ENCODE results near the gene ABCA1. TPM values are rescaled to one million over a fixed set of nuclear protein-coding genes. Genes with fewer than 3 reads are reported as not detected.

The ABCA1 gene
- total and polyA plus RNA-seq, 3 donors from 2014 or later: 8.5 to 57.9 (median 42.0) TPM

- H3K27me3 ChIP-seq: no peaks in the 10 kb centered on the region
- H3K9me3 ChIP-seq: no peaks in the 10 kb centered on the region
- no peak overlapping the region for H3K4me3 ChIP-seq
- peaks cover 3% of the 10 kb centered on the region for H3K36me3 ChIP-seq (ENCODE audit: low read depth, missing control alignments)
- intact Hi-C loops (cut with DNase I; ENCODE audit: low total_unique reads): no loop called here
- H3K4me1 ChIP-seq: no peaks in the 10 kb centered on the region
- TF ChIP-seq, protein P1, sequence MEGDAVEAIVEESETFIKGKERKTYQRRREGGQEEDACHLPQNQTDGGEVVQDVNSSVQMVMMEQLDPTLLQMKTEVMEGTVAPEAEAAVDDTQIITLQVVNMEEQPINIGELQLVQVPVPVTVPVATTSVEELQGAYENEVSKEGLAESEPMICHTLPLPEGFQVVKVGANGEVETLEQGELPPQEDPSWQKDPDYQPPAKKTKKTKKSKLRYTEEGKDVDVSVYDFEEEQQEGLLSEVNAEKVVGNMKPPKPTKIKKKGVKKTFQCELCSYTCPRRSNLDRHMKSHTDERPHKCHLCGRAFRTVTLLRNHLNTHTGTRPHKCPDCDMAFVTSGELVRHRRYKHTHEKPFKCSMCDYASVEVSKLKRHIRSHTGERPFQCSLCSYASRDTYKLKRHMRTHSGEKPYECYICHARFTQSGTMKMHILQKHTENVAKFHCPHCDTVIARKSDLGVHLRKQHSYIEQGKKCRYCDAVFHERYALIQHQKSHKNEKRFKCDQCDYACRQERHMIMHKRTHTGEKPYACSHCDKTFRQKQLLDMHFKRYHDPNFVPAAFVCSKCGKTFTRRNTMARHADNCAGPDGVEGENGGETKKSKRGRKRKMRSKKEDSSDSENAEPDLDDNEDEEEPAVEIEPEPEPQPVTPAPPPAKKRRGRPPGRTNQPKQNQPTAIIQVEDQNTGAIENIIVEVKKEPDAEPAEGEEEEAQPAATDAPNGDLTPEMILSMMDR (IDR thresholded peaks at IDR 0.05): no peak
- TF ChIP-seq POLR2A (IDR thresholded peaks at IDR 0.05): no peak
- H3K27ac ChIP-seq: no peak overlapping the region
- DNase-seq: no peak
- WGBS, 2 donors: 75 to 93% methylated on average over 3 of the region's 3 CpGs
Observed at GRCh38 chr9:104831681-104832080, 96.3 kb downstream of the ABCA1 start.

- no peaks in the 10 kb centered on the region for H3K4me1 ChIP-seq
- no peaks in the 10 kb centered on the region for H3K9me3 ChIP-seq
- DNase-seq: no peak
- 88 to 91% methylated on average over 7 of the region's 7 CpGs for WGBS, 2 donors
- H3K4me3 ChIP-seq: no peak overlapping the region
- TF ChIP-seq POLR2A (IDR thresholded peaks at IDR 0.05): no peak
- TF ChIP-seq, protein P1 (IDR thresholded peaks at IDR 0.05): no peak
- no peaks in the 10 kb centered on the region for H3K36me3 ChIP-seq (ENCODE audit: low read depth, missing control alignments)
- H3K27me3 ChIP-seq: no peaks in the 10 kb centered on the region
- intact Hi-C loops (cut with DNase I; ENCODE audit: low total_unique reads): no loop called here
- no peak overlapping the region for H3K27ac ChIP-seq
Observed at GRCh38 chr9:104826911-104827310, 101.0 kb downstream of the ABCA1 start.

- intact Hi-C loops (cut with DNase I; ENCODE audit: low total_unique reads): no loop called here
- H3K27ac ChIP-seq: no peak overlapping the region
- TF ChIP-seq, protein P1 (IDR thresholded peaks at IDR 0.05): no peak
- no peak for TF ChIP-seq POLR2A (IDR thresholded peaks at IDR 0.05)
- H3K4me3 ChIP-seq: no peak overlapping the region
- H3K4me1 ChIP-seq: no peaks in the 10 kb centered on the region
- DNase-seq: no peak
- H3K36me3 ChIP-seq (ENCODE audit: low read depth, missing control alignments): no peaks in the 10 kb centered on the region
- H3K27me3 ChIP-seq: no peaks in the 10 kb centered on the region
- WGBS, 2 donors: 74 to 89% methylated on average over 3 of the region's 3 CpGs
- H3K9me3 ChIP-seq: no peaks in the 10 kb centered on the region
Observed at GRCh38 chr9:104826079-104826775, 101.7 kb downstream of the ABCA1 start.

DNA sequence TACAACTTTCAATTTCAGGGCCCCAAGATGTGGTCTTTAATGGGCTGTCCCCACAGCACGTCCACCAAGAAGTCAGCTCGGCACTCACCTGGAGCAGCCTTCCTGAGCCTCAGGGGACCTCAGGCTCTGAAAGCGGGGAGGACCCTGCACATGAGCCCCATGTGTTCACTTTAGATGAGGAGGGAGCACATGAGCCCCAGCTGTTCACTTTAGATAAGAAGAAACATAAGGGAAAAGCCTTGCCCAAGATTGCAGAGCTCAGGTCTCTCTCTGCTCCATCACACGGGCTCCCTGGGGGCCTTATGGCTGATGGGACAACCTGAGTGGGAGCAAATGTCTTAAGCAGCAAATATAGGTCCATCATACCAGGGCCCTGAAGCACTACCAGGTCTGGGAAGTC is 107.6 kb downstream of the ABCA1 start:
- no peaks in the 10 kb centered on the region for H3K36me3 ChIP-seq (ENCODE audit: low read depth, missing control alignments)
- WGBS, 2 donors: 93 to 96% methylated on average over 4 of the region's 4 CpGs
- no peaks in the 10 kb centered on the region for H3K27me3 ChIP-seq
- TF ChIP-seq POLR2A (IDR thresholded peaks at IDR 0.05): no peak
- TF ChIP-seq, protein P1 (IDR thresholded peaks at IDR 0.05): no peak
- H3K9me3 ChIP-seq: no peaks in the 10 kb centered on the region
- no peaks in the 10 kb centered on the region for H3K4me1 ChIP-seq
- no peak for DNase-seq
- no peak overlapping the region for H3K27ac ChIP-seq
- H3K4me3 ChIP-seq: no peak overlapping the region
- intact Hi-C loops (cut with DNase I; ENCODE audit: low total_unique reads): no loop called here

DNA sequence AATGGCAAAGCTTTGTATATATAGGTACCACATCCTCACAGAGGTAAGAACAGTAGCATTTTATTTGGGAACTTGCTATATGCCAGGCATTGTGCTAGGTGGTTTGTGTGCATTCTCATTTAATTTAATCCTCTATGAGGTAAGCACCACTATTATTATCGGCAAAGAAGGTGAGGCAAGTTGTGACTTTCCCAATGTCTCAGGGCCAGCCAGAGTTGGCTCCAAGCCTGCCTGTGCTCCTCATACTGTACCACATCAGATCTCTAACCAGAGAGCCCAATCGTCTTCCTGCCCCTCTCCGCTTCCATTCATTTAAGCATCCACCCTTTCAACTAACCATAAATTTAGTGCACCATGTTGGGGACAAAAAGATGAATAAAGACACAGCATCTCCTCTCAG is 108.9 kb downstream of the ABCA1 start:
- H3K9me3 ChIP-seq: no peaks in the 10 kb centered on the region
- no peak overlapping the region for H3K4me3 ChIP-seq
- 85 to 90% methylated on average over 3 of the region's 3 CpGs for WGBS, 2 donors
- intact Hi-C loops (cut with DNase I; ENCODE audit: low total_unique reads): no loop called here
- TF ChIP-seq POLR2A (IDR thresholded peaks at IDR 0.05): no peak
- TF ChIP-seq, protein P1 (IDR thresholded peaks at IDR 0.05): no peak
- no peaks in the 10 kb centered on the region for H3K27me3 ChIP-seq
- H3K4me1 ChIP-seq: no peaks in the 10 kb centered on the region
- DNase-seq: no peak
- no peaks in the 10 kb centered on the region for H3K36me3 ChIP-seq (ENCODE audit: low read depth, missing control alignments)
- no peak overlapping the region for H3K27ac ChIP-seq
